LNCAP (cell line): ENCODE results near the gene MUSK.

Experiments
- CTCF ChIP-seq: fragments of 450-650 bp; IDR thresholded peaks from 2 replicates; pipeline ENCODE4 v1.5.1; 2017; ENCODE audit warnings: mild to moderate bottlenecking

Gene MUSK

GRCh38 chr9:110659891-110660541 lies 8.6 kb upstream of the MUSK start:
- TF ChIP-seq CTCF = no peak

DNA sequence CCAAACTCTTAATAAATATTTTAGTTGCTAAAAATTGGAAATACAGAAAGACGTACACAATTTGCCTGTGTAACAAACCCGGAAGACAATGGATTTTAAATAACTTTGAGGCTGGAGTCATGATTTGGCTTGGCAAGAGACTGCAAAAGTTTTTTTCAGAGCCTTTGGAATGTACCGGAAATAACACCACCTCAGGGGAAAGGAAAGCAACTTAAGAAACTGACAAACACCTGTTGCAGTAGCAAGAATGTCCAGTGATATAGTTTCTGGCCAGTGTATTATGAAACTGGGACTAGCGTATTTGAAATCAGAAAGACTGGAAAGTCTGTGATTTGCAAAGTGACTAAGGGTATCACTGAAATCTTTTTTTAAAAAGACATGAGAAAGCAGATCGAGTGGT lies 842 bp downstream of the MUSK start:
- no peak for TF ChIP-seq CTCF

- no peak for TF ChIP-seq CTCF
Measured at GRCh38 chr9:110671849-110672248, 3.3 kb downstream of the MUSK start.

GRCh38 chr9:110672873-110673510 lies 4.4 kb downstream of the MUSK start:
- no peak for TF ChIP-seq CTCF

DNA sequence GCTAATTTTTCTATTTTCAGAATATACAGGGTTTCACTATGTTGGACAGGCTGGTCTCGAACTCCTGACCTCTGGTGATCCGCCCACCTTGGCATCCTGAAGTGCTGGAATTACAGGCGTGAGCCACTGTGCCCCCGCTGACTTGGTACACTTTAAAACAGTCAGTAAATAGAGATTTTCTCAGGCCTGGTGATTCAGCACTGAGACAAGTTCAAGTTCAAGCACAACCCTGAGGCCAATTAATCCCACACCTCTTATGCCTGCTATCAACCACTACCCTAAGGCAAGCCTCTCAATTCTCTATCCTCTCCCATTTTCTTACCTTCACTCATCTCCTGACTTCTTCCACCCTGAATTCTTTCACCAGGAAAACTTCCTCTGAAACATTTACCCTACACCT lies 18.9 kb downstream of the MUSK start:
- TF ChIP-seq CTCF = no peak

DNA sequence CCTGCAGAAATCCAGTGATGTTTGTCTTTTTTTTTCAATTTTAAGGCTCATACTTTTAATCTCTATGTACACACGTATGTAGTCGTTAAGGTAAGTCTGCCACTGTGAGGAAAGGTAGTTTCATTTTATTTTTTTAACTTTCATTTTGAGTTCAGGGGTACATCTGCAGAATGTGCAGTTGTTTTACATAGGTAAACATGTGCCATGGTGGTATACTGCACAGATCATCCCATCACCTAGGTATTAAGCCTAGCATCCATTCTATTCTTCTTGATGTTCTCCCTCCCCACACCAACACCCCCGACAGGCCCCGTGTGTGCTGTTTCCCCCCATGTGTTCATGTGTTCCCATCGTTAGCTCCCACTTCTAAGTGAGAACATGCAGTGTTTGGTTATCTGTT lies 19.7 kb downstream of the MUSK start:
- no peak for TF ChIP-seq CTCF

GRCh38 chr9:110691002-110691549 lies 22.5 kb downstream of the MUSK start:
- TF ChIP-seq CTCF = no peak
